Posterior vena cava (tissue), 2 donors: ENCODE results near the gene MGARP. TPM values are rescaled to one million over a fixed set of nuclear protein-coding genes. Genes with fewer than 3 reads are reported as not detected.

Experiments
- DNase-seq: peaks from one replicate; pipeline ENCODE4 v3.0.0-alpha.2; 2020; ENCODE audit warnings: low spot score
- intact Hi-C, 2 donors: fragments of 100-400 bp; cut with DNase I; formaldehyde crosslinking; loops; one replicate each; pipeline versions ENCODE4 v1.14.1 to v1.14.2; 2022 to 2023
- total RNA-seq, 2 donors: library from RNA; stranded (reverse); fragmentation: NEBNext Ultra II Directional; extraction: Animal tissue kit (Norgen Biotek cat#: 25700); gene quantifications; one replicate each; pipeline ENCODE4 v1.2.1, GENCODE V29; 2021
- donor health status: DM: yes; HTN: yes; CAD: no.
- donor health status: DM: yes; HTN: yes; CAD: no.

The MGARP gene
- total RNA-seq, 2 donors from 2014 or later, result 2.1 to 4.2 TPM

DNA sequence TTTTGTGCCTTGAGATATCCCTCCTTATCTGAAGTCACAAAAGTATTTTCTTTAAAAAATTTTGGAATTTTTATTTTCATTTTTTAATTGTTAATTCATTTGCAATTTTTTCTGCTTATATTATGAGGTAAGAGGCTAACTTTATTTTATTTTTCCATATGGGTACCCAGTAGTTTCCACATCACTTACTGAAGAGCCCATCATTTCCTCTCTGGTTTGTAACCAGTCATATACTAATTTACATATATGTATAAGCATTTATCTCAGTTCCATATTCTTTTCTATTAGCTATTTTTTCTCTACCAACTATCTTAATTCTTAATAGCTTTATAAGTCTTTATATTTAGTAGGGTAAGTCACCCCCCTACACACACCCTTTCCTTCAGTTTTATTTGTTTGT lies 27.0 kb downstream of the MGARP start:
- DNase-seq, result no peak
- intact Hi-C loops, result no loop called here

DNA sequence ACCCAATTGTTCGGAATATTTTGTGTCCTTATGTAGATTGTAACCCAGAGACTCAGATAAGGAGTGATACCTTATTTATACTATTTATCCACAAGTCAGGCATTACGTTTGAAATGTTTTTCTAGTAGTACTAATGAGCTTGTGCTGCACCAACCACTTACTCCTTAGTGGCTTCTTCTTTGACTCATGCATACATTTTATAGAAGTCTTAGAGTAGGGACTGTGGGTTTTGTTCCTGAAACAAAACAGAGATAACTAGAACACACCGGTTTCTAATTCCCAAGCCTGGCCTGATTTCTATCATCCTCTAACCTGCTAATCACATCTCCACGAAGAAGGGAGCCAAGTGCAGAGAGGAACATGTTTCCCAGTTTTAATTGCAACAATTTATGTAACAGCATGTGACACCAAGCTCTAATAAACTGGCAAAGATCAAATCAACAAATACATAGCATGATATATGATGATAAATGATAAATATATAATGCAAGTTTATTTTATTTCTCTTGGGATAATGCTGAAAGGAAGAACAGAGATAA lies 32.3 kb downstream of the MGARP start:
- intact Hi-C loops, result no loop called here
- DNase-seq, result no peak

- intact Hi-C loops, result no loop called here
- no peak for DNase-seq
Observed at GRCh38 chr4:139247241-139247640, 32.8 kb downstream of the MGARP start.

- intact Hi-C loops, result no loop called here
- no peak for DNase-seq
Observed at GRCh38 chr4:139246166-139246565, 33.9 kb downstream of the MGARP start.

GRCh38 chr4:139245590-139245989 lies 34.4 kb downstream of the MGARP start:
- DNase-seq, result no peak
- intact Hi-C loops, result no loop called here

DNA sequence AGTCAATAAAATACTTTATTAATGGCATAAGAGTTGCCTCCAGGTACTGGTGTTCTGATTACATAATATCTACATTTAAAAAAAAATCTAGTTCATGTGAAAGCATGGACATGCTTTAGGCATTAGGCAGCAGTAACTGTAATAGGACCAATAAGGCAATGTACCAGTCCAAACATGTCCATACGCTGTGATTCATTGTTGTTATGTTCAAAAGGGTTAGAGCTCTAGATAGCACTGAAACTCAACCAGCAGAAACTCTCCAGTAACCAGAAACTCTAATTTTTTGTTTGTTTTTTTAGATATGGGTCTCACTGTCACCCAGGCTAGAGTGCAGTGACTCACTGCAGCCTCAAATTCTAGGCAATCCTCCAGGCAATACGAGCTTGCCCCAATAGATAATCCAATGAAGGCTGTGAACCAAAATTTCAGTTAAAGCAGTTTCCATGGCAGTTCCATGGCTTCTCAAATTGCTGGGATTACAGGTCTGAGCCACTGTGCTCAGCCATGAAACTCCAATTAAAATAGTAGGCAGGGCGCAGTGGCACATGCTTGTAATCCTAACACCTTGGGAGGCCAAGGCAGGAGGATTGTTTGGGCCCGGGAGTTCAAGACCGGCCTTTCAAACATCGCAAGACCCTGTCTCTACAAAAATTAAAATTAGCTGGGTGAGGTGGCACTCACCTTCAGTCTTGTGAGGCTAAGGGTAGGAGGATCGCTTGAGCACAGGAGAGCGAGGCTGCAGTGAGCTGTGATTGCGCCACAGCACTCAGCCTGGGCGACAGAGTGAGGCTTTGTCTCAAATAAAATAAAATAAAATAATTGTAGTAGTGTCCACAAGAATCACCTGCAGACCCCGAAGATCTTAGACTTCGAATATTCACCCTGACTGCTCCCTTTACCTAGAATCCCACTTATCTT lies 36.3 kb downstream of the MGARP start:
- intact Hi-C loops, result no loop called here
- DNase-seq, result no peak

GRCh38 chr4:139242511-139243051 lies 37.4 kb downstream of the MGARP start:
- intact Hi-C loops, result no loop called here
- no peak for DNase-seq

DNA sequence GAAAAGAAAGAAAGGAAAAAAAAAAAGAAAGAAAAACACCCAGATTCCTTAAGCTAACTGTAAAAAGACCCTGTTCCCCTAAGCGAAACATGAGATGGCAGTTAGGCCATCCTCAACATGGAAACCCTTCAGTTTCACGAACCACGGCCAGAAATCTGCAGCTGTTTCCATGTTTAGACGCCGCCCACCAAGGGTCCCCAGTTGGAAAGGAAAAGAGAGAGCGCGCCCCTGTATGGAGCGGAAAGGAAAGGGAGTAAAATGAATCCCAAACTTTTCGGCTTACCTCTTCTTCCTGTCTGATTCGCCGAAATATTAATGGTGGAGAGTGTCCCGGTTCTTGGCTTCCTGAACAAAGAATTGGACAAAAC lies 38.3 kb downstream of the MGARP start:
- DNase-seq, result no peak
- intact Hi-C loops, result no loop called here

GRCh38 chr4:139241086-139241783 lies 38.8 kb downstream of the MGARP start:
- intact Hi-C loops, result no loop called here
- DNase-seq, result no peak

DNA sequence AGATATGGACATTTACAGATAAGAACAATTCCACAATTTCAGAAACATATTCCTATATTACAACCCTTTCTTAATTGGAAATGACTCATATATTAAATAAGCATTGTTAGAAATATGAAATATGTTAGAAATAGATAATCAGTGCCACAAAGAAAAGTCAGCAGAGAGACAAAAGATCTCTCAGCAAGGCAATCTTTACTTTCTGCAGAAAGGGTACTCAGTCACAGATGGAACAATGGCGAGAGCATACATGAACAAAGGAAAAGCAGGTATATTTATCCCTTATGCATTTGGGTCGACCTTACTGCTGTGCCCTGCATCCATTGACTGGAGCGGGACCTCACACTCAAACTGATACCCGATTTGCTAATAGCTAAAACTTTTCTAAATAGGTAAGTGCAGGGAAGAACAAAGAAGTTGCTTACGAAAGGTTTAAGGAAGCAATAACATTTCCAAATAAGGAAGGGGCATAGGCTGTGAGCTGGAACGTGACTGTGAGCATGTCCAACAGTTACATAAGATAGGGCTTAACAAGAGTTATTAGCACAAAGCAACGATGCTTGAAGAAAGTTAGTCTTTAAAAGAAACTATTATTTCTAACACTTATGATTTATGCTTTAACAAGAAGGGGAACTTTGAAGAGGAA lies 40.8 kb downstream of the MGARP start:
- intact Hi-C loops, result no loop called here
- DNase-seq, result no peak

DNA sequence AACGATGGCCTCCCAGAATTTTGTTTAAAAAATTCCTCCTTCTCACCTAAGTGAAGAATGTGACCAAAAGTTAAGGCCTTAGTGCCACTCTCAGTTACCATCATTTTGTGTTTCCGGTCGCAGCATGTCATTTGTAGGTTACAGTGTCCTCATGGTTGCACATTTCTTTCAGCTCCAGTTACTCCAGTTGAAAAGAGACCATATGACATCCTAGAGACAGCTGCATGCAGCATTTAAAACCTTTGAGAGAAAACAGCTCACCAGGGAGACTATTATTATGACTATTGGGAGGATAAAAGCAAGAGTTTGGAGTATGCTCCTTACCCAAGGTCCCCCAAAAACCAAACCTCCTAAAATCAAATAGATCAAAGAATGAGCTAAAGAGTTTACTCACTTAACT lies 45.8 kb downstream of the MGARP start:
- no peak for DNase-seq
- intact Hi-C loops, result no loop called here

GRCh38 chr4:139229534-139230039 lies 50.4 kb downstream of the MGARP start:
- no peak for DNase-seq
- intact Hi-C loops, result loop anchor here (5.0 kb wide), 2 partner anchors 63 to 68 kb away; no protein-coding TSS in a partner anchor

GRCh38 chr4:139227729-139228404 lies 52.2 kb downstream of the MGARP start:
- DNase-seq, result no peak
- intact Hi-C loops, result loop anchor here (5.0 kb wide), 2 partner anchors 64 to 69 kb away; no protein-coding TSS in a partner anchor

- intact Hi-C loops, result no loop called here
- no peak for DNase-seq
Observed at GRCh38 chr4:139223682-139224317, 56.2 kb downstream of the MGARP start.

DNA sequence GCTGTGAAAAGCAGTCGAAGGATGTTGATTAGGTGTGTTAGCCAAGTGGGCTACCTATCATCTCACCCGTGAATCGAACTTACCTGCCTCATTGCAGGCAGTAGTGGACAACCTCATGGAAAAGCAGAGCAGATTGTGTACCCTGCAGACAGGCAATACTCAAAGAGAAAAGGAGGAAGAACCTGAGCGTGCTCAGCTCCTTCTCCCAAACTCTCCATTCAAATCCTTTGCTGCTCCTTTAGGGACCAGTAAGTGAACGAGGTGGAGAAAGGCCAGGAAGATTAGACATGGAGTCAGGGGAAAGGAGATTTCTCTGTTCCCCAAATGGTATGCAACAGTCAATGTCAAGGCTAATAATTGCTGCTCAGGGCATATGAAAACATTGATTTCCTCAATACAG lies 57.8 kb downstream of the MGARP start:
- intact Hi-C loops, result no loop called here
- DNase-seq, result no peak

DNA sequence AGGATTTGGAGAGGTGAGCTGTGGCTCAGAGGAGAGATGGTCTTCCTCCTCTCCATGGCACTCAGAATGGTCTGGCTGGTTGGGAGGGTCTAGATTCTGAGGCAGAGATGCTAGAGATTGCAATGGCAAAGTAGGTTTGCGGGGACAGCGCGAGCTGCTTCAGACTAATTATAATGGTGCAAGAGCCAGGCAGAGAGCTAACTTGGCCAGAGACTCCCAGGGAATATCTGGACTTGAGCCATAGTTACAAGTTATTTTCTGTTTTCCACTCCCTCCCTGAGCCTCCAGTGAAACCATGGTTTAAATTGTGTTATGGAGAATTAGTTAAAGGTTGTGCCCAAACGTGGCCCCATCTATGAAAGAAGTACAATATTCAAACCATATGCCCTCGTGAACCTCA lies 58.3 kb downstream of the MGARP start:
- intact Hi-C loops, result no loop called here
- DNase-seq, result no peak

DNA sequence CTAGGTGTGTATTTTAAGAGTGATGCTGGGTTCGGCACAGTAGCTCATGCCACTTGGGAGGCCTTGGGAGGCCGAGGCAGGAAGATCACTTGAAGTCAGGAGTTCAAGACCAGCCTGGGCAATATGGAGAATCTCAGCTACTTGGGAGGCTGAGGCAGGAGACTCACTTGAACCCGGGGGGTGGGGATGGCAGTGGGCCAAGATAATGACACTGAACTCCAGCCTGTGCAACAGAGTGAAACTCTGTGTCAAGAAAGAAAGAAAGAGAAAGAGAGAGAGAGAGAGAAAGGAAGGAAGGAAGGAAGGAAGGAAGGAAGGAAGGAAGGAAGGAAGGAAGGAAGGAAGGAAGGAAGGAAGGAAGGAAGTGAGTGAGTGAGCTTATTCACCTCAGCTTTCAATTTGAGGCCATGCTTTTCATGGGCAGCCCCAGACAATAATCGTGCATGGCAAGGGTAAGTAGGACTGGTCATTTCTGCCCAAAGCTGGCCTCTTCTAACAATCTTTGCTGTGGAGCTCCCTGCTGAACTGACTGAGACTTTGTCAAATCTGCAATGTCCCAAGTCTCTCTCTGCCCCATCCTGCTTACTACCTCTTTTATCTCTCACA lies 60.5 kb downstream of the MGARP start:
- intact Hi-C loops, result no loop called here
- no peak for DNase-seq
